H1 (cell line): ENCODE results near the gene MYH10. TPM values are rescaled to one million over a fixed set of nuclear protein-coding genes. Genes with fewer than 3 reads are reported as not detected.

ENCODE experiments used
- CTCF ChIA-PET: fragments of 300-600 bp; sonication (Branson Sonifier 250); formaldehyde crosslinking; loops from one replicate; lab custom pipeline; 2021; ENCODE audit not compliant: partially characterized antibody; lab: Charles Lee
- POLR2A ChIA-PET: fragments of 300-600 bp; sonication (Branson Sonifier 250); formaldehyde crosslinking; loops from one replicate; lab custom pipeline; 2021; ENCODE audit warnings: inconsistent platforms; ENCODE audit not compliant: partially characterized antibody; lab: Charles Lee
- DNase-seq, 2 experiments: peaks; one replicate each; pipeline versions ENCODE4 v3.0.0 to v3.0.0-alpha.2; 2010 to 2022; ENCODE audit warnings: low spot score in 2 of 2, low read depth in 1 of 2, mixed read lengths in 1 of 2
- FAIRE-seq: peaks from 2 replicates; lab custom pipeline; 2011; peaks lifted over from hg19 to GRCh38; lab: Jason Lieb, UNC
- H2AFZ ChIP-seq: 2 replicates; pipeline ENCODE4 v1.8.1; 2012; ENCODE audit warnings: low read length, inconsistent platforms
- H2AK5ac ChIP-seq: 2 replicates; pipeline ENCODE4 v1.6.1; 2013; ENCODE audit warnings: low read depth, low read length
- H2BK120ac ChIP-seq: replicated peaks from 2 replicates; pipeline ENCODE3; 2013; ENCODE audit warnings: low read depth, low read length, inconsistent platforms
- H2BK12ac ChIP-seq: 2 replicates; pipeline ENCODE4 v1.6.1; 2013; ENCODE audit warnings: low read depth, low read length
- H2BK15ac ChIP-seq: 2 replicates; pipeline ENCODE4 v1.6.1; 2013; ENCODE audit warnings: low read length
- H2BK20ac ChIP-seq: 2 replicates; pipeline ENCODE4 v1.6.1; 2013; ENCODE audit warnings: low read length
- H2BK5ac ChIP-seq: 2 replicates; pipeline ENCODE4 v1.6.1; 2013; ENCODE audit warnings: low read depth, low read length
- H3K14ac ChIP-seq: 2 replicates; pipeline ENCODE4 v1.6.1; 2013; ENCODE audit warnings: inconsistent platforms; ENCODE audit not compliant: insufficient read length
- H3K18ac ChIP-seq: 2 replicates; pipeline ENCODE4 v1.6.1; 2013; ENCODE audit warnings: low read length; ENCODE audit errors: extremely low read depth
- H3K23ac ChIP-seq: 2 replicates; pipeline ENCODE4 v1.6.1; 2013; ENCODE audit warnings: inconsistent platforms; ENCODE audit not compliant: insufficient read length
- H3K23me2 ChIP-seq: 2 replicates; pipeline ENCODE4 v1.6.1; 2013; ENCODE audit warnings: low read depth, low read length
- H3K27ac ChIP-seq: 2 replicates; pipeline ENCODE4 v1.6.1; 2011; ENCODE audit warnings: low read depth, low read length, inconsistent platforms
- H3K27me3 ChIP-seq, 4 experiments: replicated peaks in 1 of 4; 1 replicate in 1 of 4; 2 replicates in 3 of 4; pipeline versions ENCODE4 v1.6.1 to v1.8.1; 2011 to 2013; ENCODE audit warnings: low read length in 3 of 4, mild to moderate bottlenecking in 3 of 4, inconsistent platforms in 2 of 4, mixed read lengths in 2 of 4, moderate library complexity in 1 of 4; ENCODE audit not compliant: control insufficient read depth in 3 of 4, insufficient read depth in 3 of 4; ENCODE audit errors: extremely low read depth in 1 of 4
- H3K36me3 ChIP-seq, 4 experiments: 2 replicates each; pipeline versions ENCODE4 v1.6.1 to v1.8.1; 2011 to 2013; ENCODE audit warnings: mild to moderate bottlenecking in 4 of 4, low read length in 3 of 4, moderate library complexity in 2 of 4, control low read depth in 1 of 4, inconsistent platforms in 1 of 4; ENCODE audit not compliant: insufficient read depth in 4 of 4, control insufficient read depth in 2 of 4
- H3K4ac ChIP-seq: replicated peaks from 2 replicates; pipeline ENCODE3; 2013; ENCODE audit warnings: low read length, low read depth, mixed read lengths, inconsistent platforms; ENCODE audit not compliant: insufficient read length
- H3K4me1 ChIP-seq, 4 experiments: replicated peaks in 1 of 4; 1 replicate in 1 of 4; 2 replicates in 3 of 4; pipeline versions ENCODE4 v1.6.1 to v1.8.1; 2011 to 2013; ENCODE audit warnings: low read length in 3 of 4, inconsistent platforms in 2 of 4, mixed read lengths in 1 of 4; ENCODE audit not compliant: insufficient read depth in 4 of 4, control insufficient read depth in 3 of 4
- H3K4me2 ChIP-seq, 2 experiments: 2 replicates each; pipeline versions ENCODE4 v1.6.1 to v1.8.1; 2011 to 2013; ENCODE audit warnings: low read depth in 2 of 2, low read length in 2 of 2, control low read depth in 1 of 2, inconsistent platforms in 1 of 2, mild to moderate bottlenecking in 1 of 2; ENCODE audit not compliant: insufficient read depth in 1 of 2
- H3K4me3 ChIP-seq, 4 experiments: fragments of 200-600, 300-600 bp in 1 of 4; sonication (generic), shearing (Covaris generic), sonication (Bioruptor Twin) in 1 of 4; 2 replicates each; pipeline versions ENCODE4 v1.5.1 to v1.8.1; 2011 to 2016; ENCODE audit warnings: low read length in 4 of 4, low read depth in 3 of 4, control low read depth in 2 of 4, inconsistent platforms in 2 of 4, mild to moderate bottlenecking in 2 of 4, mixed read lengths in 1 of 4, moderate library complexity in 1 of 4; ENCODE audit not compliant: insufficient read depth in 2 of 4; ENCODE audit errors: extremely low read depth in 1 of 4
- H3K56ac ChIP-seq: replicated peaks from 2 replicates; pipeline ENCODE3; 2013; ENCODE audit warnings: low read depth, mild to moderate bottlenecking, mixed read lengths, low read length, inconsistent platforms; ENCODE audit not compliant: insufficient read length
- H3K79me1 ChIP-seq: 2 replicates; pipeline ENCODE4 v1.6.1; 2013; ENCODE audit warnings: low read depth, low read length, control low read depth
- H3K79me2 ChIP-seq, 2 experiments: 2 replicates each; pipeline versions ENCODE4 v1.6.1 to v1.8.1; 2012 to 2013; ENCODE audit warnings: low read length in 2 of 2, mild to moderate bottlenecking in 2 of 2, inconsistent platforms in 1 of 2; ENCODE audit not compliant: insufficient read depth in 2 of 2, control insufficient read depth in 1 of 2
- H3K9ac ChIP-seq, 4 experiments: replicated peaks in 1 of 4; 1 replicate in 1 of 4; 2 replicates in 3 of 4; pipeline versions ENCODE4 v1.6.1 to v1.8.1; 2011 to 2013; ENCODE audit warnings: low read depth in 3 of 4, low read length in 3 of 4, control low read depth in 2 of 4, mild to moderate bottlenecking in 2 of 4, moderate library complexity in 2 of 4, inconsistent platforms in 1 of 4; ENCODE audit errors: extremely low read depth in 1 of 4
- H3K9me3 ChIP-seq, 2 experiments: 2 replicates each; pipeline versions ENCODE4 v1.6.1 to v1.8.1; 2012 to 2013; ENCODE audit warnings: mild to moderate bottlenecking in 2 of 2, moderate library complexity in 2 of 2, control low read depth in 1 of 2, inconsistent platforms in 1 of 2, low read depth in 1 of 2, low read length in 1 of 2, mixed read lengths in 1 of 2; ENCODE audit not compliant: insufficient read depth in 2 of 2
- H4K20me1 ChIP-seq, 2 experiments: replicated peaks in 1 of 2; 2 replicates each; pipeline versions ENCODE3 to v1.8.1; 2011 to 2013; ENCODE audit warnings: inconsistent platforms in 2 of 2, low read length in 2 of 2, mild to moderate bottlenecking in 1 of 2; ENCODE audit not compliant: insufficient read depth in 2 of 2, control insufficient read depth in 1 of 2
- H4K5ac ChIP-seq: 2 replicates; pipeline ENCODE4 v1.6.1; 2013; ENCODE audit warnings: low read length, low read depth, mixed read lengths, inconsistent platforms; ENCODE audit not compliant: insufficient read length
- H4K8ac ChIP-seq: 2 replicates; pipeline ENCODE4 v1.8.0; 2013; ENCODE audit warnings: mild to moderate bottlenecking, moderate library complexity, low read length, inconsistent platforms; ENCODE audit not compliant: insufficient read depth; ENCODE audit errors: extremely low read depth
- H4K91ac ChIP-seq: replicated peaks from 2 replicates; pipeline ENCODE3; 2013; ENCODE audit warnings: low read length, mixed read lengths, inconsistent platforms; ENCODE audit not compliant: insufficient read length
- BACH1 ChIP-seq: IDR thresholded peaks from 2 replicates; pipeline ENCODE4 v1.6.1; 2012; ENCODE audit warnings: low read length, improper control_type of control experiment
- EGR1 ChIP-seq: IDR thresholded peaks from 2 replicates; pipeline ENCODE4 v1.6.1; 2011; ENCODE audit warnings: low read depth, low read length, borderline replicate concordance
- JUN ChIP-seq: IDR thresholded peaks from 2 replicates; pipeline ENCODE4 v1.6.1; 2011; ENCODE audit warnings: low read depth, mild to moderate bottlenecking, improper control_type of control experiment, low read length
- KDM5A ChIP-seq: fragments of 200-600 bp; IDR thresholded peaks from 2 replicates; pipeline ENCODE4 v1.7.1; 2012; ENCODE audit warnings: mild to moderate bottlenecking, low read length, inconsistent platforms, mixed read lengths
- MAFK ChIP-seq: IDR thresholded peaks from 2 replicates; pipeline ENCODE4 v1.6.1; 2012; ENCODE audit warnings: low read depth, mild to moderate bottlenecking, improper control_type of control experiment, low read length
- NANOG ChIP-seq: IDR thresholded peaks from 2 replicates; pipeline ENCODE4 v1.6.1; 2011; ENCODE audit warnings: low read length, low read depth, mild to moderate bottlenecking, inconsistent platforms; ENCODE audit not compliant: insufficient read depth, poor library complexity, severe bottlenecking
- SIN3A ChIP-seq, 2 experiments: IDR thresholded peaks in 1 of 2; conservative IDR thresholded peaks in 1 of 2; 2 replicates each; pipeline ENCODE4 v1.6.1; 2011 to 2012; ENCODE audit warnings: low read length in 2 of 2, improper control_type of control experiment in 1 of 2, low read depth in 1 of 2, mild to moderate bottlenecking in 1 of 2
- SIX5 ChIP-seq: IDR thresholded peaks from 2 replicates; pipeline ENCODE4 v1.6.1; 2011; ENCODE audit warnings: mild to moderate bottlenecking, low read depth, low read length
- TCF12 ChIP-seq: IDR thresholded peaks from 2 replicates; pipeline ENCODE4 v1.6.1; 2011; ENCODE audit warnings: low read depth, mild to moderate bottlenecking, low read length
- WGBS, 2 experiments: shearing (Covaris generic) in 1 of 2; methylation state at CpG; one replicate each; pipeline versions ENCODE4 v1.1.6 to v1.1.7; 2013 to 2015; ENCODE audit warnings: low lambda C conversion rate in 2 of 2, mixed read lengths in 2 of 2, inconsistent platforms in 1 of 2, low coverage in 1 of 2, missing lambda C conversion rate in 1 of 2; ENCODE audit not compliant: insufficient replicate concordance in 2 of 2, insufficient coverage in 1 of 2, insufficient read length in 1 of 2; ENCODE audit errors: extremely low coverage in 1 of 2, missing lambda C conversion rate in 1 of 2; 5-methylcytosine and 5-hydroxymethylcytosine counted together
- polyA plus RNA-seq, 7 experiments: library from polyadenylated mRNA; depleted of rRNA in 3 of 7; stranded (reverse) in 5 of 7; unstranded in 2 of 7; fragments of >200 nt in 5 of 7; fragments of 200-250 nt in 2 of 7; gene quantifications; 1 replicate in 5 of 7; 2 replicates in 1 of 7; 4 replicates in 1 of 7; pipeline versions ENCODE4 v1.2.1 to v1.2.3, GENCODE V29; 2011 to 2013; ENCODE audit warnings: missing spikeins in 2 of 7, mixed read lengths in 2 of 7
- total RNA-seq: library from RNA; stranded (reverse); fragmentation: NEBNext Ultra II Directional; extraction: Animal tissue kit (Norgen Biotek cat#: 25700); gene quantifications from 2 replicates; pipeline ENCODE4 v1.2.1, GENCODE V29; 2021

MYH10 gene
- total and polyA plus RNA-seq, 2 of the 8 experiments (the other 6 are each of a cell fraction or from before 2014, with no cell fraction given): 64.1 to 289 TPM

DNA sequence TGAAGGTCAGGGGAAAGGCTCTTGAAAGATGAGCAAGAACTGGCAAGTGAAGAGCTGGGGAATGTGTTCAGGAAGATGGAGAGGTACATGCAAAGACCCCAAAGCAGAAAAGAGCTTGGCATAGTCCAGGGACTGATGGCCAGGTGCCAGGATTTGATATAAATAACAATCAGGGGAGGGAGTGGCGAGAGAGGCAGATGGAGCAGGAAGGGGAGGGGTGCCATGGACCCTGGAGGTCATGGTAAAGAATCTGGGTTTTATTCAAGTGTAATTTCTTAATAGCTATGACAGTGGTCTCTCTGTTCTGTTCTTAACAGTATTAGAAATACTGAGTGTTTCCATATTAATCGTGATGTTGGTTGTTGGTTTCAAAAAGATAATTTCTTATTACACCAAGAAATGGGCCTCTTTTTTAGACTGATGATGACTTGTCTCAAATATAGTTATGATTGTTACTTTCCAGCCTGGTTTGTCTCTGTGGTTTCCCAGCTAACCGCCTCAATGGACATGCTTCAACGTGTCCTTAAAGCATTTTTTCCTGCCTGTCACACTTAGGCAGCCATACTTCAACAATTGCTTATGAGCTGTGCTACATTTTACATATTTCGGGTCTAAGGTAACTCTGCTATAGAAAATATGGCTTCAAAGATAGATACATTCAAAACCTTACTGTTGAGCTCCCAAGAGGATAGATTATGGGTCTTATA is 49.4 kb downstream of the MYH10 start:
- H2BK5ac ChIP-seq: no peak overlapping the region
- H3K79me2 ChIP-seq: peaks cover 0 to 56% of the 10 kb centered on the region in 2 experiments; a peak in 2 of 4 replicates
- H3K79me1 ChIP-seq: peaks cover 3% of the 10 kb centered on the region; the same call in 1 of the 2 replicates
- H2AK5ac ChIP-seq: no peak overlapping the region
- no peak overlapping the region for H3K23ac ChIP-seq
- H3K27ac ChIP-seq: no peak overlapping the region
- H4K5ac ChIP-seq: no peak overlapping the region
- no peak overlapping the region for H2BK15ac ChIP-seq
- no peak overlapping the region for H3K4me2 ChIP-seq
- H3K27me3 ChIP-seq: no peaks in the 10 kb centered on the region
- H3K4ac ChIP-seq: no peak overlapping the region
- peaks cover 1 to 8% of the 10 kb centered on the region in 2 experiments for H4K20me1 ChIP-seq
- ChIA-PET POLR2A (interaction anchor here (1.0 kb wide), 1 partner anchor 62 kb away, joined by 3 read pairs; no protein-coding TSS in a partner anchor), CTCF (interaction anchor here (0.6 to 1.9 kb wide), 6 partner anchors 17 to 741 kb away, joined by 3 to 10 read pairs (median 4); no protein-coding TSS in a partner anchor)
- TF ChIP-seq SIX5: no peak
- no peak for TF ChIP-seq SIN3A (conservative IDR thresholded peaks at IDR 0.05 in 1 of 2, IDR thresholded peaks at IDR 0.05 in 1 of 2; ENCODE audit: low read depth in 1 of 2, low read length in 2 of 2)
- TF ChIP-seq BACH1: no peak
- no peak for TF ChIP-seq NANOG
- no peak for TF ChIP-seq JUN
- no peak for TF ChIP-seq MAFK
- no peak for TF ChIP-seq KDM5A
- no peak for TF ChIP-seq EGR1
- TF ChIP-seq TCF12: no peak
- H3K4me1 ChIP-seq: peaks cover 0 to 4% (median 1%) of the 10 kb centered on the region in 4 experiments; a peak in 2 of 7 replicates
- H2BK12ac ChIP-seq: no peak overlapping the region
- no peak overlapping the region for H3K9ac ChIP-seq
- H3K4me3 ChIP-seq: no peak overlapping the region
- no peaks in the 10 kb centered on the region for H3K23me2 ChIP-seq
- 80% methylated on average over 5 of the region's 5 CpGs; no CpG with 5 or more reads in 1 of the 2 experiments for WGBS, 2 experiments
- peaks cover 0 to 17% (median 8%) of the 10 kb centered on the region in 4 experiments; a peak in 4 of 8 replicates for H3K36me3 ChIP-seq
- H4K91ac ChIP-seq: no peak overlapping the region
- no peak overlapping the region for H2AFZ ChIP-seq
- H2BK20ac ChIP-seq: no peak overlapping the region
- no peak overlapping the region for H3K18ac ChIP-seq
- H2BK120ac ChIP-seq: no peak overlapping the region
- no peak for FAIRE-seq
- no peak for DNase-seq
- H3K56ac ChIP-seq: no peak overlapping the region
- H4K8ac ChIP-seq: no peak overlapping the region
- H3K14ac ChIP-seq: no peak overlapping the region
- H3K9me3 ChIP-seq: no peaks in the 10 kb centered on the region
